Stomach (tissue), 9 donors: ENCODE results near the gene CTTNBP2. TPM values are rescaled to one million over a fixed set of nuclear protein-coding genes. Genes with fewer than 3 reads are reported as not detected.

ENCODE experiments used
- DNase-seq, 2 donors: peaks; one replicate each; pipeline versions ENCODE4 v3.0.0 to v3.0.0-alpha.2; 2013 to 2019
- H3K27ac ChIP-seq, 5 donors: fragments of 200-600 bp in 4 of 5; sonication (generic) in 4 of 5; one replicate each; pipeline ENCODE4 v1.5.1; 2013 to 2019; ENCODE audit warnings: mild to moderate bottlenecking in 1 of 5, moderate library complexity in 1 of 5
- H3K27me3 ChIP-seq, 3 donors: fragments of 200-600 bp; sonication (generic); one replicate each; pipeline ENCODE4 v1.5.1; 2017 to 2019; ENCODE audit warnings: mixed run types in 1 of 3
- H3K36me3 ChIP-seq, 4 donors: fragments of 200-600 bp; sonication (generic); 1 replicate in 3 of 4; 2 replicates in 1 of 4; pipeline ENCODE4 v1.5.1; 2016 to 2019
- H3K4me1 ChIP-seq, 4 donors: fragments of 200-600 bp; sonication (generic); one replicate each; pipeline ENCODE4 v1.5.1; 2016 to 2019
- H3K4me3 ChIP-seq, 4 donors: fragments of 200-600 bp; sonication (generic) in 3 of 4; one replicate each; pipeline ENCODE4 v1.5.1; 2016 to 2019; ENCODE audit warnings: mild to moderate bottlenecking in 1 of 4
- H3K9me3 ChIP-seq, 4 donors: fragments of 200-600 bp; sonication (generic); one replicate each; pipeline ENCODE4 v1.5.1; 2016 to 2019
- CTCF ChIP-seq, 7 experiments: fragments of 450-650 bp in 4 of 7; fragments of 200-600 bp in 3 of 7; sonication (generic) in 3 of 7; IDR thresholded peaks; one replicate each; pipeline ENCODE4 v1.5.1; 2016 to 2019; ENCODE audit warnings: antibody characterized with exemption in 7 of 7, control low read depth in 2 of 7, mild to moderate bottlenecking in 1 of 7
- EP300 ChIP-seq: sonication (generic); formaldehyde crosslinking; IDR thresholded peaks from one replicate; pipeline ENCODE4 v1.6.1; 2017; ENCODE audit warnings: antibody characterized with exemption
- POLR2A ChIP-seq, 4 donors: fragments of 450-650 bp; IDR thresholded peaks; one replicate each; pipeline ENCODE4 v1.6.1; 2016; ENCODE audit warnings: antibody characterized with exemption in 4 of 4, control low read depth in 2 of 4, mild to moderate bottlenecking in 1 of 4, moderate library complexity in 1 of 4
- POLR2AphosphoS5 ChIP-seq, 3 donors: sonication (generic); formaldehyde crosslinking; IDR thresholded peaks; one replicate each; pipeline ENCODE4 v1.6.1; 2016; ENCODE audit warnings: antibody characterized with exemption in 3 of 3
- WGBS, 5 donors: extraction: QIAGEN DNeasy Blood & Tissue Kit in 3 of 5; methylation state at CpG; one replicate each; pipeline versions ENCODE4 v1.1.5 to v1.1.7; 2013 to 2018; 5-methylcytosine and 5-hydroxymethylcytosine counted together
- intact Hi-C: fragments of 100-400 bp; cut with DNase I; formaldehyde crosslinking; loops from one replicate; pipeline ENCODE4 v1.15.1; 2023; ENCODE audit warnings: low total_unique reads
- polyA plus RNA-seq, 3 donors: library from polyadenylated mRNA; stranded (reverse); fragments of 200-250 nt; gene quantifications; one replicate each; pipeline ENCODE4 v1.2.3, GENCODE V29; 2013
- total RNA-seq, 5 donors: library from RNA; depleted of rRNA; stranded (reverse); fragments of >200 nt; gene quantifications; one replicate each; pipeline versions ENCODE4 v1.1.0 to v1.2.3, GENCODE V29; 2014 to 2016
- donor health status: healthy with polysubstance abuse.
- donor health status: Bipolar disorder and iron deficiency.
- donor health status: healthy.

The CTTNBP2 gene
- total and polyA plus RNA-seq, 8 donors: 0.62 to 56.4 (median 5.6) TPM

- Histone ChIP-seq H3K4me1 (peaks cover 0 to 6% (median 2%) of the 10 kb centered on the region in 4 donors), H3K27me3 (no peaks in the 10 kb centered on the region), H3K4me3 (no peak overlapping the region), H3K27ac (no peak overlapping the region), H3K9me3 (no peaks in the 10 kb centered on the region), H3K36me3 (no peaks in the 10 kb centered on the region)
- DNase-seq: no peak
- TF ChIP-seq POLR2A (IDR thresholded peaks at IDR 0.05): no peak
- no peak for TF ChIP-seq CTCF (IDR thresholded peaks at IDR 0.05)
- no peak for TF ChIP-seq EP300
- TF ChIP-seq POLR2AphosphoS5 (IDR thresholded peaks at IDR 0.05): no peak
- intact Hi-C loops: no loop called here
Measured at GRCh38 chr7:117776224-117776623, 97.0 kb downstream of the CTTNBP2 start.

GRCh38 chr7:117775801-117776200, 97.4 kb downstream of the CTTNBP2 start:
- H3K9me3 ChIP-seq: no peaks in the 10 kb centered on the region
- 74 to 82% (median 77%) methylated on average over 2 of the region's 2 CpGs for WGBS, 5 donors
- no peaks in the 10 kb centered on the region for H3K27me3 ChIP-seq
- intact Hi-C loops: no loop called here
- H3K36me3 ChIP-seq: no peaks in the 10 kb centered on the region
- no peak overlapping the region for H3K27ac ChIP-seq
- DNase-seq: no peak
- no peak for TF ChIP-seq POLR2A (IDR thresholded peaks at IDR 0.05)
- peaks cover 0 to 6% (median 2%) of the 10 kb centered on the region in 4 donors for H3K4me1 ChIP-seq
- H3K4me3 ChIP-seq: no peak overlapping the region

GRCh38 chr7:117774943-117775342, 98.3 kb downstream of the CTTNBP2 start:
- Histone ChIP-seq H3K27me3 (no peaks in the 10 kb centered on the region), H3K36me3 (no peaks in the 10 kb centered on the region), H3K4me1 (peaks cover 0 to 6% (median 2%) of the 10 kb centered on the region in 4 donors), H3K9me3 (no peaks in the 10 kb centered on the region), H3K4me3 (no peak overlapping the region), H3K27ac (no peak overlapping the region)
- DNase-seq: peak in 1 of 2 donors; percentile 14
- no peak for TF ChIP-seq EP300
- TF ChIP-seq POLR2AphosphoS5 (IDR thresholded peaks at IDR 0.05): no peak
- no peak for TF ChIP-seq CTCF (IDR thresholded peaks at IDR 0.05)
- TF ChIP-seq POLR2A (IDR thresholded peaks at IDR 0.05): no peak
- intact Hi-C loops: no loop called here
- 9 to 24% (median 15%) methylated on average over 1 of the region's 1 CpG for WGBS, 5 donors

GRCh38 chr7:117772421-117772820, 100.8 kb downstream of the CTTNBP2 start:
- DNase-seq: no peak
- intact Hi-C loops: no loop called here
- no peaks in the 10 kb centered on the region for H3K27me3 ChIP-seq
- no peak overlapping the region for H3K4me3 ChIP-seq
- no peak for TF ChIP-seq CTCF (IDR thresholded peaks at IDR 0.05)
- TF ChIP-seq POLR2AphosphoS5 (IDR thresholded peaks at IDR 0.05): no peak
- TF ChIP-seq POLR2A (IDR thresholded peaks at IDR 0.05): no peak
- TF ChIP-seq EP300: no peak
- H3K27ac ChIP-seq: no peak overlapping the region
- WGBS, 5 donors: 94 to 97% (median 96%) methylated on average over 2 of the region's 2 CpGs
- H3K36me3 ChIP-seq: no peaks in the 10 kb centered on the region
- H3K9me3 ChIP-seq: no peaks in the 10 kb centered on the region
- peaks cover 0 to 6% (median 2%) of the 10 kb centered on the region in 4 donors for H3K4me1 ChIP-seq

GRCh38 chr7:117771756-117772155, 101.5 kb downstream of the CTTNBP2 start:
- 40 to 62% (median 44%) methylated on average over 4 of the region's 4 CpGs for WGBS, 5 donors
- Histone ChIP-seq H3K9me3 (no peaks in the 10 kb centered on the region), H3K36me3 (peaks cover 0 to 4% (median 0%) of the 10 kb centered on the region in 4 donors), H3K27ac (no peak overlapping the region), H3K4me1 (peaks cover 0 to 6% (median 2%) of the 10 kb centered on the region in 4 donors), H3K27me3 (no peaks in the 10 kb centered on the region), H3K4me3 (no peak overlapping the region)
- no peak for DNase-seq
- TF ChIP-seq CTCF (IDR thresholded peaks at IDR 0.05) (no peak), POLR2A (IDR thresholded peaks at IDR 0.05) (no peak), EP300 (no peak), POLR2AphosphoS5 (IDR thresholded peaks at IDR 0.05) (no peak)
- intact Hi-C loops: no loop called here
